Caco-2 (cell line): ENCODE results near the gene BORA. TPM values are rescaled to one million over a fixed set of nuclear protein-coding genes. Genes with fewer than 3 reads are reported as not detected.
"Not testable (repeated sequence)": the region's sequence is repeated elsewhere in the genome, so short reads cannot be mapped to it uniquely, and the experiment has no call there.

Experiments used
- BruUV-seq: library from RNA; stranded (reverse); fragments of 400-500 nt; replicated peaks from 2 replicates; lab custom pipeline; 2021; lab: Mats Ljungman, UMichigan
- CTCF ChIA-PET: fragments of 300-600 bp; sonication (Branson Sonifier 250); formaldehyde crosslinking; loops from one replicate; lab custom pipeline; 2022; ENCODE audit warnings: antibody characterized with exemption; lab: Charles Lee
- POLR2A ChIA-PET: fragments of 300-600 bp; sonication (Branson Sonifier 250); formaldehyde crosslinking; loops from one replicate; lab custom pipeline; 2022; ENCODE audit warnings: antibody characterized with exemption; lab: Charles Lee
- DNase-seq, 2 experiments: peaks; one replicate each; pipeline versions ENCODE4 v3.0.0 to v3.0.0-alpha.2; 2020 to 2022
- H3K27me3 ChIP-seq: replicated peaks from 2 replicates; pipeline ENCODE4 v1.6.0; 2011; ENCODE audit warnings: low read length; ENCODE audit not compliant: control insufficient read depth, insufficient read depth
- H3K36me3 ChIP-seq: 2 replicates; pipeline ENCODE4 v1.5.1; 2011; ENCODE audit warnings: low read length; ENCODE audit not compliant: control insufficient read depth, insufficient read depth
- H3K4me1 ChIP-seq: fragments of 250-450 bp; sonication (Bioruptor Pico); 2 replicates; pipeline ENCODE4 v1.5.1; 2020; ENCODE audit warnings: mild to moderate bottlenecking
- H3K4me3 ChIP-seq: 2 replicates; pipeline ENCODE4 v1.5.1; 2011; ENCODE audit warnings: low read depth, mild to moderate bottlenecking, control low read depth, low read length
- H3K9me3 ChIP-seq: fragments of 250-450 bp; sonication (Bioruptor Pico); 2 replicates; pipeline ENCODE4 v1.5.1; 2020; ENCODE audit warnings: mild to moderate bottlenecking, moderate library complexity
- H3K27ac Mint-ChIP-seq: one replicate; pipeline ENCODE4 v1.8.0; 2022; ENCODE audit warnings: mixed read lengths; ENCODE audit not compliant: unreplicated experiment
- H3K27me3 Mint-ChIP-seq: one replicate; pipeline ENCODE4 v1.8.0; 2022; ENCODE audit warnings: mixed read lengths; ENCODE audit not compliant: insufficient read depth, unreplicated experiment
- H3K36me3 Mint-ChIP-seq: one replicate; pipeline ENCODE4 v1.8.0; 2022; ENCODE audit warnings: mild to moderate bottlenecking, mixed read lengths; ENCODE audit not compliant: insufficient read depth, unreplicated experiment
- H3K4me1 Mint-ChIP-seq: one replicate; pipeline ENCODE4 v1.8.0; 2022; ENCODE audit warnings: low read depth, mixed read lengths; ENCODE audit not compliant: unreplicated experiment
- H3K4me3 Mint-ChIP-seq: one replicate; pipeline ENCODE4 v1.8.0; 2022; ENCODE audit warnings: mild to moderate bottlenecking, moderate library complexity, mixed read lengths; ENCODE audit not compliant: unreplicated experiment
- H3K9me3 Mint-ChIP-seq: one replicate; pipeline ENCODE4 v1.8.0; 2022; ENCODE audit warnings: mixed read lengths; ENCODE audit not compliant: unreplicated experiment
- CTCF ChIP-seq, 2 experiments: fragments of 200-600 bp in 1 of 2; IDR thresholded peaks; 1 replicate in 1 of 2; 2 replicates in 1 of 2; pipeline versions ENCODE4 v1.5.1 to v1.8.0; 2011 to 2022; ENCODE audit warnings: antibody characterized with exemption in 1 of 2, control low read depth in 1 of 2, inconsistent platforms in 1 of 2, low read depth in 1 of 2, low read length in 1 of 2, mild to moderate bottlenecking in 1 of 2, moderate library complexity in 1 of 2; ENCODE audit not compliant: insufficient read depth in 1 of 2, severe bottlenecking in 1 of 2, unreplicated experiment in 1 of 2
- intact Hi-C: fragments of 100-400 bp; cut with micrococcal nuclease; formaldehyde crosslinking; loops from one replicate; pipeline ENCODE4 v1.10.0; 2022; ENCODE audit not compliant: unreplicated experiment
- total RNA-seq: library from RNA; stranded (reverse); gene quantifications from 2 replicates; pipeline ENCODE4 v1.2.3, GENCODE V29; 2022

BORA gene
- total RNA-seq, 1 experiment from 2014 or later = 27.5 TPM

GRCh38 chr13:72698164-72698563 is 29.6 kb upstream of the BORA start:
- no TSS peak for BruUV-seq
- H3K36me3 ChIP-seq = no peaks in the 10 kb centered on the region
- H3K27me3 ChIP-seq = no peaks in the 10 kb centered on the region
- CTCF ChIA-PET = no interaction called here
- intact Hi-C loops = loop anchor here (5.0 kb wide), 1 partner anchor 131 kb away; no protein-coding TSS in a partner anchor
- Mint-ChIP-seq H3K36me3 (no peaks in the 10 kb centered on the region), H3K27me3 (no peaks in the 10 kb centered on the region), H3K27ac (no peak overlapping the region), H3K4me3 (no peak overlapping the region), H3K9me3 (no peaks in the 10 kb centered on the region), H3K4me1 (no peaks in the 10 kb centered on the region)
- peaks cover under 1% of the 10 kb centered on the region; the same call in 1 of the 2 replicates for H3K9me3 ChIP-seq
- TF ChIP-seq CTCF (IDR thresholded peaks at IDR 0.05; ENCODE audit: insufficient read depth in 1 of 2, low read depth in 1 of 2, low read length in 1 of 2, severe bottlenecking in 1 of 2, unreplicated experiment in 1 of 2) = no peak
- no peak overlapping the region for H3K4me3 ChIP-seq
- POLR2A ChIA-PET = no interaction called here
- no peaks in the 10 kb centered on the region for H3K4me1 ChIP-seq
- DNase-seq = no peak

GRCh38 chr13:72700509-72700908 is 27.2 kb upstream of the BORA start:
- ChIA-PET CTCF (no interaction called here), POLR2A (no interaction called here)
- intact Hi-C loops = no loop called here
- Mint-ChIP-seq H3K9me3 (no peaks in the 10 kb centered on the region), H3K36me3 (peaks cover 3% of the 10 kb centered on the region), H3K4me3 (no peak overlapping the region), H3K4me1 (no peaks in the 10 kb centered on the region), H3K27me3 (no peaks in the 10 kb centered on the region), H3K27ac (no peak overlapping the region)
- no peaks in the 10 kb centered on the region for H3K36me3 ChIP-seq
- H3K9me3 ChIP-seq = no peaks in the 10 kb centered on the region
- BruUV-seq = no TSS peak
- no peak for DNase-seq
- TF ChIP-seq CTCF (IDR thresholded peaks at IDR 0.05; ENCODE audit: insufficient read depth in 1 of 2, low read depth in 1 of 2, low read length in 1 of 2, severe bottlenecking in 1 of 2, unreplicated experiment in 1 of 2) = no peak
- no peaks in the 10 kb centered on the region for H3K27me3 ChIP-seq
- H3K4me3 ChIP-seq = no peak overlapping the region
- H3K4me1 ChIP-seq = no peaks in the 10 kb centered on the region

GRCh38 chr13:72716776-72717175 is 10.9 kb upstream of the BORA start:
- Mint-ChIP-seq H3K4me3 (no peak overlapping the region), H3K4me1 (no peaks in the 10 kb centered on the region), H3K9me3 (peaks cover 25% of the 10 kb centered on the region), H3K27ac (no peak overlapping the region), H3K36me3 (peaks cover 72% of the 10 kb centered on the region), H3K27me3 (no peaks in the 10 kb centered on the region)
- no peak overlapping the region for H3K4me3 ChIP-seq
- CTCF ChIA-PET = no interaction called here
- H3K9me3 ChIP-seq = peaks cover 24% of the 10 kb centered on the region; the same call in 1 of the 2 replicates
- TF ChIP-seq CTCF (IDR thresholded peaks at IDR 0.05; ENCODE audit: insufficient read depth in 1 of 2, low read depth in 1 of 2, low read length in 1 of 2, severe bottlenecking in 1 of 2, unreplicated experiment in 1 of 2) = no peak
- no peaks in the 10 kb centered on the region for H3K4me1 ChIP-seq
- POLR2A ChIA-PET = no interaction called here
- no peaks in the 10 kb centered on the region for H3K27me3 ChIP-seq
- intact Hi-C loops = no loop called here
- BruUV-seq = no TSS peak
- DNase-seq = no peak
- peaks cover 2% of the 10 kb centered on the region; the same call in 1 of the 2 replicates for H3K36me3 ChIP-seq

GRCh38 chr13:72726185-72726584 is 1.5 kb upstream of the BORA start:
- H3K27me3 ChIP-seq, H3K4me1 Mint-ChIP-seq, POLR2A ChIA-PET, H3K9me3 Mint-ChIP-seq, DNase-seq, H3K9me3 ChIP-seq, H3K36me3 ChIP-seq, H3K4me1 ChIP-seq, H3K27me3 Mint-ChIP-seq, intact Hi-C loops, BruUV-seq, CTCF ChIA-PET: not testable (repeated sequence)
- peak overlapping the region; percentile 93 for H3K27ac Mint-ChIP-seq
- peak overlapping the region; percentile 92 for H3K4me3 Mint-ChIP-seq
- peaks cover 33% of the 10 kb centered on the region for H3K36me3 Mint-ChIP-seq
- H3K4me3 ChIP-seq = peak overlapping the region; percentile 100
